Activated T-helper 1 cell treated with Interleukin-2 at 50 U/mL for 16 hours (primary cell): ENCODE data around the gene OR10J4.
"Not testable (repeated sequence)": the region's sequence is repeated elsewhere in the genome, so short reads cannot be mapped to it uniquely, and the experiment has no call there.

Source experiments
- DNase-seq: peaks from one replicate; pipeline ENCODE4 v3.0.0-alpha.2; 2020; ENCODE audit warnings: low read depth

Gene OR10J4

GRCh38 chr1:159431904-159432303, at the start of gene OR10J4:
Gene OR10J4 (plus strand): TSS chr1:159432204.
- DNase-seq, result no peak

DNA sequence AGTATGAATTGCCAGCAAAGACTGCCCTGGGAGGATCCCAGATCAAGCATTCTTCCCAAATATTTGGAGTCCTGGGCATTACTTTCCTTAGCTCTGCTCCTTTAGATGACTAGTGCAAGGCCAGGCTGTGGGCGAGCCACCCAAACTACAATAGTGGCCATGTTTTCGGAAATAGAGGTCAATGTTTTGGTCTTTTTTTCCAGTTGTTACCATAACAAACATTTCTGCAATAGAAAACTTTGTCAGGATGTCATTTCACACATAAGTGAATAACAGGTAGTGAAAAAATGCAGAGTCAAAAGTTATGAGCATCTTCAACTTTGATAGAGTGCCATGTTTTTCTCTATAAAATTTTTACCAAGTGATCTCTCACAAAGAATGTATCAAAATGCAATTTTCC, 25.2 kb upstream of the OR10J4 start:
- DNase-seq, result no peak

- DNase-seq, result no peak
These were observed 23.1 kb upstream of the OR10J4 start for GRCh38 chr1:159408862-159409400.

DNA sequence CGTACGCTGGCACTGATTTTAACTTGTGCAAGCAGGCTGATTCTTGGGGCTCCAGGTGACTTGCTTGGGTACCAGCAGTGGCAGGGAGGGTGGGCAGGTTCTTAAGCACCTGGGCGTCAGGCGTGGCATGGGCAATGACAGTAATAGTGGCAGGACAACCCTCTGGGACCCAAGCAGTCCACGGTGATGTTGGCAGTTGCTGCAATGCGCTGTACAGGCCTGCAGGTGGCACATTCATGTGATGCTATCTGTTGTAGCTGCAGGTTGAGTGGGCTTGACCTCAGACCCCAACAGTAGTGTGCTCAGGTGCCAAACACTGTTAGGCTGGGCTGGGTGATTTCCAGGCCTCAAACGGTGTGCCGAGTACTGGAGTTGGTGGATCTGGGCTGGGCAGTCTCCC, 10.2 kb upstream of the OR10J4 start:
- no peak for DNase-seq

- DNase-seq, result no peak
These were observed 3.5 kb upstream of the OR10J4 start for GRCh38 chr1:159428536-159428935.

DNA sequence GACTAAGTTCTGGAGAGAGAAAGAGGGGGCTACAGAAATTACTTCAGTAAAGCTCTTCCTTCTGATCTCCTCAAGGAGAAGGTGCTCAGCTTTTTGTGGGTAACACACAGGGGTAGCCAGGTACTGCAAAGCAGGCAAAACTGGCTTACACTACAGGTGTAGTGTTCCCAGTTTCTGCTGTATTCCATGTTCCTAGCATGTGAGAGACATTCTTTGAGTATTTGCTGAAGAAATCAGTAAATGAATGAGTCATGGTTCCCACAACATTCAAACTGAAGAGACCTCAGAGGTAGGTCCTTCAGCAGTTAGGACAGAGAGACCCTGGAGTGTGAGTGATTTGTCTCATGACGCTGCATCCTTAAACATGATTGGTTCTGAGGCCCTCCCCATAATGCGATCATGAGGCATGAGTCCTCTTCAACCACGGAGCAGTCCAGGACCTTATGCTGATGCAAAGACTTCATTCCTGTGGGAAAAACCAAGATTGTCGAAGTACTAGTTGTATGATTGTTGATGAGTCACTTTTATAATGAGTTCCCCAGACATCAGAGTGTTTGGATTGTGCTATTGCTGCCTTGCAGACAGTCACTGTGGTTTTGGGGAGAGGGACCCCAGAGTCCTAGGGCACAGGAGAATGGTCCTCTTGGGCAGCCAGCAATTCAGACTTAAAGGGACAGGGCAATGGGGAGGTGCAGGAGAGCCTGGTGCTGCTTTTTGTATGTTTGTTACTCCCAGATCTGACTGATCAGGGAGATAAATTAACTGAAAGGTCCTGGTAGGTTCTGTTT, 2.7 kb upstream of the OR10J4 start:
- DNase-seq, result no peak

- no peak for DNase-seq
These were observed 1.0 kb upstream of the OR10J4 start for GRCh38 chr1:159430985-159431384.

DNA sequence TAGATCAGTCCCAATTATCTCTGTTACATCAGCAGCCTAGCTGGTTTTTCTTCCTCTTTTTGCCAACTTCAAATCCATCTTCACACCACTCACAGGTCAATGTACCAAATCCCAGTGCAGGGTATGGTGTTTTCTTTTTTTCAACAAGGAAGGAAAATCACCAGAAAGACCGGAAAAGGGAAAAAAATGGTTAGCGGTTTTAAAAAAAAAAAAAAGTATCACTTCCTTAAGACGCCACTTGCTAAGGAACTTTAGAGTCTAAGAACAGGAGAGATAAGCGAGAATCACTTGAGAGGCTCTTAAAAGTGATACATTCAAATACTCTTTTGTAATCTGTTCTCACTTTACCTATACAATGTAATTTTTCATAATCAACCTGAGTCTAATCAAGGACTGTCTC, 4.5 kb downstream of the OR10J4 start:
- DNase-seq, result no peak

- no peak for DNase-seq
These were observed 7.4 kb downstream of the OR10J4 start, which contains the start of gene OR10J1 for GRCh38 chr1:159439422-159439821. Gene OR10J1 (plus strand): TSS chr1:159439722. CDS start chr1:159439792, 70 bp downstream.

DNA sequence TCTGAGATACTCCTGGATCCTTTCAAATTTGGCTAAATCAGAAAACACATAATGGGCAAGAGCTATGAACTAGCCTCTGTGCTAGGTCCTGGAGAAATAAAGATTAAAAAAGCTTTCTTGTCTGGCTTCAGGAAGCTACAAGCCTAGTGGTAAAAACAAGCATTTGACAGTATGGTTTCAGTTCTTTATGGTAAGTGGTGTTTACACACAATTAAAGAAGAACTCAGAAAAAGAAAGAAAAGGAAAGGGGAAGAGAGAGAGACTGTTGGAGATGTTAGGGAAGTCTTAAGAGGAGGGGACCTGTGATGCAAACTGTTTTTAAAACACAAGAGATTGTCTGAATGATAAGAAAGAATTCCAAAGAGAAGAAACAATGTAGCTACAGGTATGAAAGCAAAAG, 9.4 kb downstream of the OR10J4 start:
- DNase-seq, result no peak

DNA sequence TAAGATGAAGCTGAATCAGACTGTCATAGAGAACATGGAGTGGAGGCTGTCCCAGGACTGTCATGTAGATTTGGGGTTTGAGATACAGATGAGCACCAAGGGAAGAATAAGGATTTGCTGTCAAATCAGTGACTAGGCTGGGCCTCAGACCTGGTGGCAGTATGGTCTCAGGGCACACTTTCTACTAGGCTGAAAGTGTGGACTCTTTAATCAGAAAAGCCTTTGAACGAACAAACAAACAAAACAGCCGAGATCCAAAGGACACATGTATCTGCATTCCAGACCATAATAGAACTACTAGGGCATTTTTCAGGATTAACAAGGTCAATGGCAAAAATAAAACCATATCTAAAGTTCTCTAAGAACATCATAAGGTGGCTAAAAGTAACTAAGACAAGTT, 10.4 kb downstream of the OR10J4 start:
- no peak for DNase-seq

- no peak for DNase-seq
These were observed 11.2 kb downstream of the OR10J4 start for GRCh38 chr1:159443066-159443750.

GRCh38 chr1:159444511-159444910, 12.5 kb downstream of the OR10J4 start:
- DNase-seq, result no peak

- no peak for DNase-seq
These were observed 16.2 kb downstream of the OR10J4 start for GRCh38 chr1:159448181-159448580.

- DNase-seq, result not testable (repeated sequence)
These were observed 17.6 kb downstream of the OR10J4 start for GRCh38 chr1:159449605-159450004.

- DNase-seq, result no peak
These were observed 27.5 kb downstream of the OR10J4 start for GRCh38 chr1:159459551-159459950.

- DNase-seq, result no peak
These were observed 33.2 kb downstream of the OR10J4 start for GRCh38 chr1:159465191-159465603.

- no peak for DNase-seq
These were observed 36.3 kb downstream of the OR10J4 start for GRCh38 chr1:159468321-159468720.

- no peak for DNase-seq
These were observed 38.0 kb downstream of the OR10J4 start for GRCh38 chr1:159469921-159470533.

DNA sequence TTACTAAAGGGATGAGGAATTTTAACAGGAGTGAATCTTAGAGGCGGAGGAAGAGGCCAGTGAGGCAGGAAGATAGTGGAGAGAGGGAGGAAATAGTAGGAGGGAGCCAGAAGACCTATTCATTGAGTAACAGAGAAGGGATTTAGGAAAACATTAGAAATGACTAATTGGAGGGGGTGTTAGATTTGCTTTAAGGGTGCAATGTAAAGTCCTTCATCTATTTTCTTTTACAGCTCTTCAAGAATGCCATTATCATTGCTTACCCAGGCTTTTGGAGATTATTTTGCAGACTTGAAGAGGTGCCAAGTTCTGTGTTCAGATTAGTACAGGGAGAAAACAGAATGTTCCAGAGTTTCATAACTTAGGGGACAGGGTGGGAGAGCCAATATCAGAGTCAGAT, 41.3 kb downstream of the OR10J4 start:
- no peak for DNase-seq

- DNase-seq, result no peak
These were observed 42.9 kb downstream of the OR10J4 start for GRCh38 chr1:159474926-159475325.
